Activated T-cell treated with anti-CD3 and anti-CD28 coated beads, Interleukin-2, amount 50 U/mL, for 48 hours (primary cell): Measurements from ENCODE around the gene FHL5.
A peak's percentile ranks its signal among the peaks of the same experiment; 100 is the strongest.
"Not testable (repeated sequence)": the region's sequence is repeated elsewhere in the genome, so short reads cannot be mapped to it uniquely, and the experiment has no call there.

Experiments used
- DNase-seq, 2 experiments: peaks; one replicate each; pipeline ENCODE4 v3.0.0-alpha.2; 2020

FHL5 gene, protein sequence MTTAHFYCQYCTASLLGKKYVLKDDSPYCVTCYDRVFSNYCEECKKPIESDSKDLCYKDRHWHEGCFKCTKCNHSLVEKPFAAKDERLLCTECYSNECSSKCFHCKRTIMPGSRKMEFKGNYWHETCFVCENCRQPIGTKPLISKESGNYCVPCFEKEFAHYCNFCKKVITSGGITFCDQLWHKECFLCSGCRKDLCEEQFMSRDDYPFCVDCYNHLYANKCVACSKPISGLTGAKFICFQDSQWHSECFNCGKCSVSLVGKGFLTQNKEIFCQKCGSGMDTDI

DNA sequence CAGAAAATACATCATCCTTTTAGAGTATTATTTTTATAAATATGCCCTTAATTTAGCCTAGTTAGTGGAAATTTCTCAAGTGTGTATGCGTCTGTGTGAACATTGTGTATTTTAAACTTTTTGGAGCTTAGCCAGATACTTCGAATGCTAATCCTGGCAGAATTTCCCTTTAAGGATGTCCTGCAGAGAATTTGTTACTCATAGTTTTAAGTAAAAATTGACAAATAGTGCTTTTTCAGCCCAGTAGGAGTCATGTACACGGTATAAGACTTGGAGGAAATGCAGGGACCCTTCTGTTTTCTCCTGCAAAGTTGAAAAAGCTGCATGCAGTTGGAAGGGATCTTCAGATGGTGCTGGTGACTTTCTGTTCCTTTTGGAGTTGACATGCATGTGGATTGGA, at the start of gene FHL5:
Gene FHL5 (plus strand): TSS at position 243 of the 400 bp plus-strand sequence. CDS start 40,486 bp downstream, outside the sequence.
- no peak for DNase-seq

DNA sequence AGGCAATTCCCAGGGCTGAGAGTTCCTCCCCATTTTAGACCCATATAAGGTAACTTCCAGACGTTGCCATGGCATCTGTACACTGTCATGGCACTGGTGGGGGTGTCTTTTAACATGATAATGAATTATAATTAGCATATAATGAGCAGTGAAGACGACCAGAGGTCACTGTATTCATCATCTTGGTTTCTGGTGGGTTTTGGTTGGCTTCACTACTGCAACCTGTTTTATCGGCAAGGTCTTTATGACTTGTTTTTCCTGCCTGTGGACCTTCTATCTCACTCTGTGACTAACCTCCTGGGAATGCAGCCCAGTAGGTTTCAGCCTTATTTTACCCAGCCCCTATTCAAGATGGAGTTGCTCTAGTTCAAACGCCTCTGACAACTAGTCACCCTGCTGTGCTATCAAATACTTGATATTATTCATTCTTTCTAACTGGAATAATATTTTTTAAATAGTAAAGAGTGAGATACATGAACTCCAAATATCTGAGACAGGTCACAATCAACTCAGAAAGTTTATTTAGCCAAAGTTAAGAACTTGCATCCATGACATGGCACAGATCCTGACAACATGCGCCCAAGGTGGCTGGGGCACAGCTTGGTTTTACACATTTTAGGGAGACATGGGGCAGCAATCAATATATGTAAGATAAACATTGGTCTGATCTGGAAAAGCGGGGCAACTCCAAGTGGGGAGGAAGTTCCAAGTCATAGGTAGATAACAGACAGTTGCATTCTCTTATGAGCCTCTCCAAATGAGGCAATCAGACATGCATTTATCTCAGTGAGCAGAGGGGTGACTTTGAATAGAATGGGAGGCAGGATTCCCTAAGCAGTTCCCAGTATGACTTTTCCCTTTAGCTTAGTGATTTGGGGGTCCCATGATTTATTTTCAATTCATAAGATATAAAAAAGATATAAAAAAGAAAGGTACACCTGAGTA, 42.5 kb upstream of the FHL5 start:
- no peak for DNase-seq

DNA sequence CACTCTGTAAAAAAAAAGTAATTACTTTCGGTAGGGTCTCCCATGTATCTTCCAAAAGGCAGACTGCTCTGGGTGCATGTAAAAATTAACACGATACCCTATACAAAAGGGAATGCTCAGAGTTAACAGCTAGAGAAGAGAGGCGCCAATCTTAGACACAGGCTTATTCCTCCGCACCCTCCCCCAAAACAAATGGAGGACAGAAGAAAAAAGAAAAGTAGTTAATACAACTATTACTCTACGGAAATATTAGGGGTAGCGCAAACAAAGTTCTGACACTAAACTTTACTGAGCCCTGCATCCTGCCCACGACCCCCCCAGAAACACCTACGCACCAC, 41.7 kb upstream of the FHL5 start:
- DNase-seq = no peak

DNA sequence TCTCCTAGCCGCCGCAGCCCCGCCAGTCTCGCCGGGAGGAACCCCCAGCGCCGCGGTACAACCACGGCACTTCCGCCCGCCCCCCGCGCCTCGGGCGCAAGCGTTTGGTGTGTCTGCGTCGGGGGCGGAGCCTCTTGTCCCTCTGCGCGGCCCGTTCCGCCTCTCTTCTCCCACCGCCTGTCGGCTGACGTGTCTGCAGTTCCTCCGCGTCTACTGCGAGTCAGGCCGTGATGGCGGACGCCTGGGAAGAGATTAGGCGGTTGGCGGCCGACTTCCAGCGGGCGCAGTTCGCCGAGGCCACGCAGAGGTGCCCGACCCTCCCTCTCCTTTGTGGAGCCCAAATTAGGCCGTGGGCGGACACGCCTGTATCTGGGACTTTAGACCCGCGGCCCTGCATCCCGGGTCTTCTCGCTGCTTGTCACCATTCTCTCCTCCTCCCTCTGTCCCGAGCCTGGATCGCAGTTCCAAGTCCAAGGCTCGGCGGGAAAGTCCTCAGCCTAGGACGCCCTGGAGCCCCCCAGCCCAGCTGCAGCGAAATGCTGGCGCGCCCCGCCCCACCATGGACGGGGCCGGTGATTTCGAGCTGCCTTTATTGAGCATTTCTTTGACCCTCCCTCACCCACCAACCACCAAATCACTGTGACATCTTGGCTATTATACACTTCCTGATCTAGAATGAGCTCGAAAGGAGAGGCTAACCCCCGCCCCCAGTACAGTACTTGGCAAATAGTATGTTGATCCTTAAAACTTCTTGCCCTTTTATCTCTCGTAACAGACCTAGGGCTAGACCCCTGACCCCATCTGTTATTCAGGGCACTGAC, 41.1 kb upstream of the FHL5 start, which contains the start of gene UFL1:
Gene UFL1 (plus strand): TSS at position 163 of the 821 bp plus-strand sequence. CDS start 68 bp downstream, at position 231.
- peak; percentile 94 for DNase-seq

DNA sequence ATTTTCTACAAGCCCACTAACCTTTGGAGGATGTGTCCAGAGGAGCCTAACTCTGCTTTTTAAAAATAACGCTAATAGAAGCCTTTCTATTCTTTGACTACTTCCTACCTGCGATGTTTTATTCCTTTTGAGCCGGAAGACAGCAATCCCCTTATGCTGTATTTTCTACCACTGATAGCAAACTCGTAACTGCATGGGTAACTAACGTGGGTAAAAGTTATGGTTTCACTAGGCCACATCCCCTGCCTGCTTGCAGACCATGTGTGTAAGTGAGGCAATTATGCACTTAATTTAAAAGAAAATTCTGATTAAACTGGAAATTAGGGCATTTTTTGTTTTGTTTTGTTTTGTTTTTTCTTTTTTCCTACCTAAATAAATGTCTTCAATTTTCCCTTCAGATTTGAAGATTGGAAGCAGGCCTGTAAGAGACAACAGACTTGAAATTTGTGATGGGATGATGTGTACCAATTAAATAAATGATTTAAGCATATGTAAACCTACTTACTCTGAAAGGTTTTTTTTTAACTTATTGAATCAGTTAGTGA, 40.4 kb upstream of the FHL5 start:
- DNase-seq = no peak

DNA sequence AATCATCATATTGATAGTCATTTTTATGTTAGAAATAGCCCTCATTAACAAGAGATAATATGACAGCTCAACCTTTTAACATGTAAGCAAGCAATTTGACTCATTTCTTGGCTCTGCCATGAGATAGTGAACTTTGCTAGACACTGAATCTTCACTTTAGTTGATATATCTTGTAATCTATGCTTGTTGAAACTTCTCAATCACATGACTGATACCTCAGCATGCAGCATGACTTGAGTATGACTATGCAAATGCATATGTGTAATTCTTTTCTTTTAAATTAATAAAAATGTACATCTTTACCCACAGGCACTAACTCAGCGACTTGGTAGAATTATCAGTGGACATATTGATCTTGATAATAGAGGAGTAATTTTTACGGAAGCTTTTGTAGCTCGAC, 34.7 kb upstream of the FHL5 start:
- DNase-seq = no peak

DNA sequence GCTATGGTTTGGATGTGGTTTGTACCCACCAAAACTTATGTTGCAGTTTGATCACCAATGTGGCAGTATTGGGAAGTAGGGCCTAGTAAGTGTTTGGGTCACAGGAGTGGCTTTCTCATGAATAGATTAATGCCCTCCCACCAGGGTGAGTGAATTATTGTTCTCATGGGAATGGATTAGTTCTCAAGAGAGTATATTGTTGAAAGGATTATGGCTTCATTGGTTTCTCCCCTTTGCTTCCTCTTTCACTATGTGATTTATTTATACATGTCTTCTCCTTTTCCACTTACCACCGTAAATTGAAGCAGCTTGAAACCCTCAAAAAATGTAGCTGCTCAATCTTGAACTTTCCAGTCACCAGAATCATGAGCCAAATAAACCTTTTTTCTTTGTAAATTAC, 30.5 kb upstream of the FHL5 start:
- DNase-seq = no peak

DNA sequence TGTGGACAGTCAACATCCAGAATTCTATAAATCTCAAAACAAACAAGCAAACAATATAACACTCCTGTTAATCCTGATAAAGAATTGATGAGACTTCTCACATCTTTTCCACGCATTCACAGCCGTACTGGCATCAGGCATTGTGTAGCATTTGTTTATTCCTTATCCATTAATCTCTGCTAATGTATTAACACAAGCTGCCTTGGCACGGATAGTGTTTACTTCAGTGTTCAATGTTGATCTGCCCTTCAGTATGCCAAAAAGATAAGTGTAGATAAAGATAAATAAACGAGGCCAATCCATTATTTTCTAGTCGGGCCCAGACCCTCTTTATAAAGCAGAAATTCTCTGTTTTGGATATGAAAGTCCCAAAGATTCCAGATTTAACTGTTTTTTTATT, 25.2 kb upstream of the FHL5 start:
- no peak for DNase-seq

DNA sequence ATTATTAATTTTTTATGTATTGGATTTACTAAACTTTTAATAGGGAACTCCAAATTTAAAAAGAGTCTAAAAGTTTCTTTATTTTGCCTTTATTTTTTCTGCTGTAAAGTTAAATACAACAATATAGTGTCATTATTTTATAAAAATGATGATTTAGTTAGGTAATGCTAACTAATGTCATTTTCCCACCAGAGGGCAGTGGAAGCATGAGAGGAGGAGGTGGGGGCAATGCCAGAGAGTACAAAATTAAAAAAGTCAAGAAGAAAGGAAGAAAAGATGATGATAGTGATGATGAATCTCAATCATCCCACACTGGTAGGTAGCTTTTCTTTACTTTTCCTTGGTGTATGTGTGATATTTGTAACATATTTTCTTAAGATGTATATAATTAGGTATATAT, 20.2 kb upstream of the FHL5 start:
- no peak for DNase-seq

DNA sequence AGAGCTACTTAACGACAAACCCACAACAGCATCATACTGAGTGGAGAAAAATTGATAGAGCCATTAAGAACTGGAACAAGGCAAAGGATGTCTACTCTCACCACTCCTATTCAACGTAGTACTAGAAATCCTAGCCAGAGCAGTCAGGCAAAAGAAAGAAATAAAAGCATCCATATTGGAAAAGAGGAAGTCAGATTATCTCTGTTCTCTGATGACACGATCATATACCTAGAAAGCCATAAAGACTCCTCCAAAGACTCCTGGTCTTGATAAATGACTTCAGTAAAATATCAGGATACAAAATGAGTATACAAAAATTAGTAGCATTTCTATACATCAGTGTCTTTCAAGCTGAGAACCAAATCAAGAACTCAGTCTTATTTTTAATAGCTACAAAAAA, 17.0 kb upstream of the FHL5 start:
- no peak for DNase-seq

DNA sequence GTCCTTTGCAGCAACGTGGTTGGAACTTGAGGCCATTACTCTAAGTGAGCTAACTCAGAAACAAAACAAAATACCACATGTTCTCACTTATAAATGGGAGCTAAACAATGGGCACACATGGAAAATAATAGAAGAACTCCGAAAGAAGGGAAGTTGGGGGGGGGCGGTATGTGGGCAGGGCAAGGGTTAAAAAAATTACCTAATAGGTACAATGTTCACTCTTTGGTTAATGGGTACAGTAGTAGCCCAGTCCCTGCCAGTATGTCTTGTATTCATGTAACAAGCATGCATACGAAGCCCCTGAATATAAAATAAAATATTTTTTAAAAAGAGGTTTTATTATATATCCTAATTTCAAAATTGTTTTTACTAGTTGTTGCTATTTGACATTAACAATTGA, 15.3 kb upstream of the FHL5 start:
- DNase-seq = no peak

DNA sequence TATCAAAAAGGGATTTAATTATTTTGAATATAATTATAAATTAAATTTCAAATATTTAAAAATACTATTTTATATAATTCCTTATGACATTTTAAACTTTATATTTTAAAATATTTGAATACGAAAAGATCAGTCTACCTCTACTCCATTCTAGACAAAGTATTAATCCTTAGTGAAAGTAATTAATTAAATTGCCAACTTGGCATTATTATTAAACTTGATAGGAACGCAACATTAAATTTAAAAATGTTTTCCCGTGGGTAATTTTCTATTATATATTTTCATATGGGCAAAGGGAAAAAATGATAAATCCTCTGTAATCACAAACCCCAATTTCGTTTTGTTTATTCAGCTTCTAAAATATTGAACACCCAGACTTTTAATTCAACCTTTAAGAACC, 8.4 kb upstream of the FHL5 start:
- no peak for DNase-seq

DNA sequence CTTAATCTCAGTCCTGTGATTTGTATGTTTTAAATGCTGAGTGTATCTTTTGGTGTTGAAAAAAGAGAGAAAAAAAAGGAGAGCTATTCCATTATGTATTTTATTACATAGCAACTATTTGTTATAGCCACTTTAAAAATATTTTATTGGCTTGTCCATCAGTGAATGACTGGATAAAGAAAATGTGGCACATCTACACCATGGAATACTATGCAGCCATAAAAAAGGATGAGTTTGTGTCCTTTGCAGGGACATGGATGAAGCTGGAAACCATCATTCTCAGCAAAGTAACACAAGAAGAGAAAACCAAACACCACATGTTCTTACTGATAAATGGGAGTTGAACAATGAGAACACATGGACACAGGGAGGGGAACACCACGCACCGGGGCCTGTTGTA, 3.2 kb upstream of the FHL5 start:
- not testable (repeated sequence) for DNase-seq

DNA sequence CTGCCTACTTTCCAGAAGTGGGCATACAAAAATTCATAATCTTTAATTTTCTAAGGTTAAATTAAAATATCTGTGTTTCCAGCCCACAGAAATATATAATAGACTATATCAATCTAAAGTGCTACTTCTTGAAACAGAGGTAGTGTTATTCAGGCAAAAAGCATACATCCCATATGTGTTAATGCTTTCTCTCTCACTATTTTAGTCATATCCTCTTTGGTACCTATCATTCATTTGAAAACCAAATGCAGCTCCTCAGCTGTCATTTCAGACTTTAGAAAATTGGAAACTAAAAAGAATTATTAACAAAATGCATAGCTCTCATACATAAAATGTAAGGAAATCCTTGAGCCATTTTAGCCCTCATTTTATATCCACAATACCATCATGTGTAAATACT, 925 bp downstream of the FHL5 start:
- DNase-seq = no peak

DNA sequence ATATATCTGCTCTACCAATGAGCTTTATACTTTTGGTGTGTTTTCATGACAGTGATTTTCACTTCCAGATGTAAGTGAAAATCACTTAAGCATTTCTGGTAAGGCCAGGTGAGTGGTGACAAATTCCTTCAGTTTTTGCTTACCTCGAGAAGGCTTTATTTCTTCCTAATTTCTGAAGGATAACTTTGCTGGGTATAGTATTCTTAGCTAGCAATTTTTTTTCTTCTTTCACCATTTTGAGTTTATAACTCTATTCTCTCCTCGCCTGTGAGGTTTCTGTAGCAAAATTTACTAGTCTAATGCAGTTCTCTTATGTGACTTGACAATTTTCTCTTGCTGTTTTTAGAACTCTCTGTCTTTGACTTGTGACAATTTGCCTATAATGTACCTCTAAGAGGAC, 7.1 kb downstream of the FHL5 start:
- no peak for DNase-seq

DNA sequence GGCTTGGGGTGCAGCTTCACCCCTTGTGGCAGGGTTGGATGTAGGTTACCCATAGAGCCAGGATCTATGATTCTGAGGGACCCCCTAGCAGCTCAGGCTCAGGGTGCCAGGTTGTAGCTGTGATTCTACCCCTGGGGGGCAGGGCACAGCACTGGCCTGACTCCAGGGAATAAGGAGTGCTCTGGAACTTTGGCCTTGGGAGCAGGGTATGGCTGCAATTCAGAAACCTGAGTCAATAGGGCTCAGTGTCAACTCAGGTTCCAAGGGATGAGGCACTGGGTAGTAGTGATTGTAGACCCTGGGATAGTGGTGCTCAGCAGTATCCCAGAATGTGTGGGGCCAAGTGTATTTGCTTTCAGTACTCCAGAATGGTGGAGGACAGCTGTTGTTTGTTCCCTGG, 8.6 kb downstream of the FHL5 start:
- no peak for DNase-seq

DNA sequence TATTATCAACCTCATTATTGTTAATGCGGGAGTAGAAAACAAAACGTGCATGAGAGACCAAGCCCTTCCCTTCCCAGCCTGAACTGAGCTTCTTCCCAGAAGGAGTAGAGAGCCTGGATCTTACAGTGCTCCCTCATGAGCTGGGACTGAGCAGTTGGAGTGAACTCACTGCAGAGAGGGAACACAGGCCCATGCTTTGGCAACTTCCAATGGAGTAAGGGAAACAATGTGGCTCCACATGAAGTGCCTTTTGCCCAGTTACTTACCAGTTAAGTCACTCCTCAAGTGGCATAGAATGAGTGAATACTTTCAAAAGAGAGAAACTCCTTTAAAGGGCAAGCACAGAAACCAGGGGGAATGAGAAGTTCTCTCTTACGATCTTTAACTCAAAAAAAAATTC, 12.4 kb downstream of the FHL5 start:
- DNase-seq = no peak

DNA sequence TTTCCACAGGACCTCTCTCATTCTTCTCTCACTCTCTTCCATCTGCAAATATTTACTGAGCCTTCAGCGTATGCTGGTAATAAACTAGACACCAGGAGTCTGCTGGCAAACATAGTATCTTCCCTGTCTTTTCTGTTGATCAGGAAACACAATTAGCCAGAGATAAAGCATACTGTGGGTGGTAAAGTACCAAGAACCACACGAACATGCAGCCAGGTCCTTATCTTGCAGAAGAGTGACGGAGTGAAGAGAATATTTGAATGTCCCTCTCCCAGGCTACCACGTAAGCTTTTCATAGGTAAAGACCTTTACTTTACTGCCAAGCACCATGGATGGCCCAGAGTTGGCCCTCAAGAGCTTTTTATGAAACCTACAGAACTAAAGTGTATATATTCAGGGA, 13.3 kb downstream of the FHL5 start:
- DNase-seq = no peak

DNA sequence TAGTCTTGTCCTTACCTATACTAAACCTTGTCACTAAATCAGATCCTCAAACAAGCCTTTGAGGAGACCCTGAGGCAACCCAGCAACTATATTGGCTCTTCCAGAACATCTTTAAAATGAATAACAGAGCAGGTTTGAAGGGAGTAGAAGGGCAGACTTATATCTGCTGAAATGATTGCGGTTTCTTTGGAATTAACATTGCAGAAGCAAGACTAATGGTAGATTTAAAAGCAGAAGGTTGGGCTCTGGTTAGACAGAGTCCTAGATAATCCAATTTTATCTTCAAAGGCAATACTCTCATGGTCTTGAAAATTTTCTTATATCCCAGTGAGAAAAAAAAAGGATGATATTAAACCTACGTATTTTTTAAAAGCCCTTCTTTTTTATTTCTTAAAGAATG, 19.1 kb downstream of the FHL5 start:
- DNase-seq = no peak

DNA sequence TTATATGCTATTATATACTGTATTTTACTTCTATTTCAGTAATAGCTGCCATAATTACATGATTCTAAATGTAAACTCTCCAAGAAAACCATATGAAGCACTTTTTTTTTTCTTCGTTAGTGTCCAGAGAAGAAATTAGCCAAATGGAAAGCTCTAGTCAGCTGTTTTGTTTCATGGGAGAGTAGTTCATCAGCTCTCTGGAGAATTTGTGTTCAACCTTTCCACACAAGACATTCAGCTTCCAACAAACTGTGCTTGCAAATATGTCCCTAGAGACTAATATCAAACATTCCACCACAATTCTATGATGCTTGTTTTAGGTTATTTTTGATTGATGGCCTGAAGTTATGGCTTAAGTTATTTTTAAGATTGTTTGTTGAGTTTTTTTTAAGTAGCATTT, 19.5 kb downstream of the FHL5 start:
- DNase-seq = no peak

DNA sequence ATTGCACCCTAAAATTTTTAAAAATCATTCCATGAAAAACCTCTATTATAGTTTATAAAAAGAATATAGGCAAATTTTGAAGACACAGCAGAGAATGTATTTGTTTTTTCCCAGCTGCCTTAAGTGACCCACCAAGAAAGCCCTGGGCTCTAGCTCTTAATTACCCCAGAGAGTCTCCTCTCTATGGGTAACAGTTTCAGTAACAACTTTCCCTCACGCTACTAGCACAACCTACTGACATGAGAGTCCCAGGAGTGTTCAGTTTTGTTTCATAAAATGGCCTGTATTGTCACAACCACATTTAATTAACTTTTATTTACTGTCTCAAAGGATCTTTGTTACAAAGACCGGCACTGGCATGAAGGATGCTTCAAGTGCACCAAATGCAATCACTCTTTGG, 41.5 kb downstream of the FHL5 start:
- DNase-seq = no peak

DNA sequence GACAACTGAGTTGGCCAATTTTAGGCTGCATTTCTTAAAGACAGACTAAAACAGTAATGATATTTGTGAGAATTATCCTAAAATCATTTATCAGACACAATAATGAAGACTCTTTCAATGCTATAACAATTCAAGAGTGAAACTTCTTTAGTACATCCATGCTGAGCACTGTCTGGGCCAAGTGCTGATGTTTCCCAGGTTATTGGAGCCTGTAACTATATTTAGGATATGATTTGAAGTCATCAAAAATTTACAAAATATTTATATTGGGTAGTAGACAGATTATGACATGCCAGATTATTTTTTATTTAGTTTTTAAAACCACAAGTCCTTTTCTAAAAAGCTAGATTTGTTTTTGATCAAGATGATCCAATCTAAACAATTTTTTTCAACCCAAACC, 45.1 kb downstream of the FHL5 start:
- DNase-seq = no peak

DNA sequence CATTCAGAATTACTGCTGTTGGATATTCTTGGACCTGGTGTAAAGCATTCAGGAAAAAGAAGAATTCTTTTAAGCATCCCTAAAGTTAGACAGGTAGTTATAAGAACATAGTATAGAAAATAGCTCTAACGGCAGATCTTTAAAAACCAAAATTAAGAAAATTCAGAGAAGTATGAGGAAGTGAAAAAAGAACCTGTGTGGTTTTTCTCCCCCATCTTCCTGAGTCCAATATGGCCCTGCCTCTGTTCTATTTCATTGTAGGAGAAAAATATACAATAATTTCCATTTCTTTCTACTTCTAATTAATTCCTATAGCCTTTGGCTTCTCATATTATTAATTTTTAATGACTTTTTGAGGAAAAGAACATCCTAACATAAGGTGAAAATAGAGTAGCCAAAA, 47.1 kb downstream of the FHL5 start:
- no peak for DNase-seq
